ENCODE results near the gene ZNF282. TPM values are rescaled to one million over a fixed set of nuclear protein-coding genes. Genes with fewer than 3 reads are reported as not detected.

ZNF282 gene
- 14.1 TPM for total RNA-seq

- peak; percentile 96 for ATAC-seq
- DNase-seq (ENCODE audit: low spot score) = peak; percentile 94
Observed at GRCh38 chr7:149195180-149196150, at the start of gene ZNF282. ZNF282 (plus strand) TSS chr7:149195546; CDS start chr7:149195590, 44 bp downstream.

GRCh38 chr7:149147072-149147751, 48.1 kb upstream of the ZNF282 start, which contains the start of gene ZNF398:
ZNF398 (plus strand) TSS chr7:149147453; CDS start chr7:149147743, 290 bp downstream.
- DNase-seq (ENCODE audit: low spot score) = peak; percentile 82
- peak; percentile 91 for ATAC-seq

GRCh38 chr7:149147752-149148653, 47.3 kb upstream of the ZNF282 start:
- DNase-seq (ENCODE audit: low spot score) (peak; percentile 66), ATAC-seq (peak; percentile 59)

GRCh38 chr7:149150981-149151380, 44.4 kb upstream of the ZNF282 start:
- ATAC-seq (no peak), DNase-seq (ENCODE audit: low spot score) (no peak)

- no peak for DNase-seq (ENCODE audit: low spot score)
Observed at GRCh38 chr7:149153346-149153745, 42.0 kb upstream of the ZNF282 start.

GRCh38 chr7:149154056-149154455, 41.3 kb upstream of the ZNF282 start:
- ATAC-seq (no peak), DNase-seq (ENCODE audit: low spot score) (no peak)

More at GRCh38 chr7:149153346-149153745, 42.0 kb upstream of the ZNF282 start:
- no peak for ATAC-seq

- ATAC-seq (no peak), DNase-seq (ENCODE audit: low spot score) (no peak)
Observed at GRCh38 chr7:149156898-149157297, 38.4 kb upstream of the ZNF282 start.

- ATAC-seq = no peak
- DNase-seq (ENCODE audit: low spot score) = no peak
Observed at GRCh38 chr7:149161241-149161848, 34.0 kb upstream of the ZNF282 start.

- no peak for ATAC-seq
- DNase-seq (ENCODE audit: low spot score) = no peak
Observed at GRCh38 chr7:149166142-149166541, 29.2 kb upstream of the ZNF282 start.

GRCh38 chr7:149166630-149167352, 28.6 kb upstream of the ZNF282 start:
- no peak for DNase-seq (ENCODE audit: low spot score)
- no peak for ATAC-seq

- DNase-seq (ENCODE audit: low spot score) = no peak
- no peak for ATAC-seq
Observed at GRCh38 chr7:149171892-149172533, 23.3 kb upstream of the ZNF282 start.

GRCh38 chr7:149172534-149172920, 22.8 kb upstream of the ZNF282 start:
- ATAC-seq = no peak
- no peak for DNase-seq (ENCODE audit: low spot score)

GRCh38 chr7:149175150-149175549, 20.2 kb upstream of the ZNF282 start:
- no peak for ATAC-seq

GRCh38 chr7:149179241-149179640, 16.1 kb upstream of the ZNF282 start:
- DNase-seq (ENCODE audit: low spot score) = no peak
- ATAC-seq = no peak

More at GRCh38 chr7:149175150-149175549, 20.2 kb upstream of the ZNF282 start:
- DNase-seq (ENCODE audit: low spot score) = no peak

- DNase-seq (ENCODE audit: low spot score) (no peak), ATAC-seq (no peak)
Observed at GRCh38 chr7:149180722-149181449, 14.5 kb upstream of the ZNF282 start.

GRCh38 chr7:149181450-149181790, 13.9 kb upstream of the ZNF282 start:
- DNase-seq (ENCODE audit: low spot score) (no peak), ATAC-seq (no peak)

- DNase-seq (ENCODE audit: low spot score) (no peak), ATAC-seq (no peak)
Observed at GRCh38 chr7:149184274-149184673, 11.1 kb upstream of the ZNF282 start.

- ATAC-seq (no peak), DNase-seq (ENCODE audit: low spot score) (no peak)
Observed at GRCh38 chr7:149188213-149188612, 7.1 kb upstream of the ZNF282 start.
